Duodenal mucosa (tissue), 2 donors: ENCODE results near the gene NARF.
"Not testable (repeated sequence)": the region's sequence is repeated elsewhere in the genome, so short reads cannot be mapped to it uniquely, and the experiment has no call there.

ENCODE experiments used
- H3K27ac ChIP-seq: one replicate; pipeline ENCODE4 v1.7.0; 2013; ENCODE audit warnings: low read depth, low read length
- H3K27me3 ChIP-seq, 2 donors: one replicate each; pipeline ENCODE4 v1.7.0; 2013; ENCODE audit warnings: low read length in 2 of 2, control low read depth in 1 of 2; ENCODE audit not compliant: insufficient read depth in 2 of 2, control insufficient read depth in 1 of 2
- H3K36me3 ChIP-seq, 2 donors: one replicate each; pipeline ENCODE4 v1.7.0; 2013; ENCODE audit warnings: low read length in 2 of 2, control low read depth in 1 of 2; ENCODE audit not compliant: insufficient read depth in 2 of 2, control insufficient read depth in 1 of 2
- H3K4me1 ChIP-seq, 2 donors: one replicate each; pipeline ENCODE4 v1.7.0; 2013; ENCODE audit warnings: low read length in 2 of 2, control low read depth in 1 of 2; ENCODE audit not compliant: insufficient read depth in 2 of 2, control insufficient read depth in 1 of 2
- H3K4me3 ChIP-seq, 2 donors: one replicate each; pipeline ENCODE4 v1.7.0; 2013; ENCODE audit warnings: low read length in 2 of 2, low read depth in 1 of 2
- H3K9ac ChIP-seq, 2 donors: one replicate each; pipeline ENCODE4 v1.7.0; 2013; ENCODE audit warnings: low read length in 2 of 2, low read depth in 1 of 2
- H3K9me3 ChIP-seq, 2 donors: one replicate each; pipeline ENCODE4 v1.7.0; 2013; ENCODE audit warnings: low read length in 2 of 2, control low read depth in 1 of 2; ENCODE audit not compliant: control insufficient read depth in 1 of 2

NARF gene

GRCh38 chr17:82446649-82447048 lies 11.9 kb upstream of the NARF start:
- Histone ChIP-seq H3K9me3 (no peaks in the 10 kb centered on the region), H3K27ac (no peak overlapping the region), H3K4me1 (peaks cover 15 to 29% of the 10 kb centered on the region in 2 donors), H3K4me3 (no peak overlapping the region), H3K27me3 (no peaks in the 10 kb centered on the region), H3K36me3 (peaks cover 14 to 35% of the 10 kb centered on the region in 2 donors), H3K9ac (no peak overlapping the region)

GRCh38 chr17:82447876-82448275 lies 10.7 kb upstream of the NARF start:
- H3K4me3 ChIP-seq = no peak overlapping the region
- H3K9me3 ChIP-seq = no peaks in the 10 kb centered on the region
- peaks cover 7 to 24% of the 10 kb centered on the region in 2 donors for H3K36me3 ChIP-seq
- no peak overlapping the region for H3K9ac ChIP-seq
- peaks cover 15 to 29% of the 10 kb centered on the region in 2 donors for H3K4me1 ChIP-seq
- H3K27ac ChIP-seq = no peak overlapping the region
- H3K27me3 ChIP-seq = no peaks in the 10 kb centered on the region

- Histone ChIP-seq H3K36me3 (peaks cover 3 to 10% of the 10 kb centered on the region in 2 donors), H3K27ac (peak overlapping the region; percentile 86), H3K9me3 (no peaks in the 10 kb centered on the region), H3K4me1 (peaks cover 15 to 29% of the 10 kb centered on the region in 2 donors), H3K27me3 (no peaks in the 10 kb centered on the region), H3K4me3 (peak overlapping the region; percentile 89 to 93), H3K9ac (peak overlapping the region; percentile 77 to 94)
These were observed 9.2 kb upstream of the NARF start for GRCh38 chr17:82449131-82449882.

- Histone ChIP-seq H3K27me3 (no peaks in the 10 kb centered on the region), H3K9ac (peak overlapping the region; percentile 77 to 94), H3K4me1 (peaks cover 15 to 29% of the 10 kb centered on the region in 2 donors)
These were observed 8.6 kb upstream of the NARF start for GRCh38 chr17:82449883-82450356.

GRCh38 chr17:82450357-82451106 lies 8.0 kb upstream of the NARF start, which contains the start of gene CYBC1:
CYBC1 (minus strand) TSS chr17:82450752; CDS start chr17:82449254, 1,498 bp downstream.
- no peaks in the 10 kb centered on the region for H3K36me3 ChIP-seq
- peaks cover 15 to 29% of the 10 kb centered on the region in 2 donors for H3K4me1 ChIP-seq
- H3K27ac ChIP-seq = peak within 1 kb of the TSS; percentile 86
- H3K27me3 ChIP-seq = no peaks in the 10 kb centered on the region
- H3K9ac ChIP-seq = peak within 1 kb of the TSS; percentile 77 to 94
- H3K9me3 ChIP-seq = no peaks in the 10 kb centered on the region
- peak within 1 kb of the TSS; percentile 89 to 93 for H3K4me3 ChIP-seq

More at GRCh38 chr17:82449883-82450356, 8.6 kb upstream of the NARF start:
- Histone ChIP-seq H3K9me3 (no peaks in the 10 kb centered on the region), H3K36me3 (peaks cover 0 to 4% of the 10 kb centered on the region in 2 donors), H3K4me3 (peak overlapping the region; percentile 89 to 93), H3K27ac (peak overlapping the region; percentile 86)

- no peak overlapping the region for H3K27ac ChIP-seq
- H3K9ac ChIP-seq = no peak overlapping the region
- H3K36me3 ChIP-seq = no peaks in the 10 kb centered on the region
- H3K27me3 ChIP-seq = no peaks in the 10 kb centered on the region
- no peaks in the 10 kb centered on the region for H3K9me3 ChIP-seq
- no peak overlapping the region for H3K4me3 ChIP-seq
- peaks cover 15 to 30% of the 10 kb centered on the region in 2 donors for H3K4me1 ChIP-seq
These were observed 6.4 kb upstream of the NARF start for GRCh38 chr17:82452162-82452561.

GRCh38 chr17:82453151-82453550 lies 5.4 kb upstream of the NARF start:
- not testable (repeated sequence) for H3K9ac ChIP-seq, H3K27ac ChIP-seq, H3K27me3 ChIP-seq, H3K9me3 ChIP-seq, H3K36me3 ChIP-seq, H3K4me3 ChIP-seq
- H3K4me1 ChIP-seq = peaks cover 17 to 31% of the 10 kb centered on the region in 2 donors

- not testable (repeated sequence) for H3K4me3 ChIP-seq, H3K9ac ChIP-seq, H3K27ac ChIP-seq, H3K9me3 ChIP-seq, H3K36me3 ChIP-seq, H3K27me3 ChIP-seq
- H3K4me1 ChIP-seq = peaks cover 17 to 31% of the 10 kb centered on the region in 2 donors
These were observed 4.8 kb upstream of the NARF start for GRCh38 chr17:82453706-82454105.

GRCh38 chr17:82457073-82457928 lies 1.2 kb upstream of the NARF start:
- Histone ChIP-seq H3K9ac (peak overlapping the region; percentile 53 to 92), H3K4me3 (peak overlapping the region; percentile 71 to 88), H3K4me1 (peaks cover 13 to 15% of the 10 kb centered on the region in 2 donors), H3K9me3 (no peaks in the 10 kb centered on the region), H3K27ac (peak overlapping the region; percentile 100), H3K36me3 (peaks cover 3 to 18% of the 10 kb centered on the region in 2 donors), H3K27me3 (no peaks in the 10 kb centered on the region)
